Renal cortical epithelial cell (primary cell): ENCODE measurements around the gene S100A2. TPM values are rescaled to one million over a fixed set of nuclear protein-coding genes. Genes with fewer than 3 reads are reported as not detected.

Source experiments
- DNase-seq: peaks from one replicate; pipeline ENCODE4 v3.0.0-alpha.2; 2011; ENCODE audit warnings: low read depth
- total RNA-seq: library from RNA; depleted of rRNA; stranded (reverse); fragments of >200 nt; gene quantifications from 2 replicates; pipeline ENCODE4 v1.2.3, GENCODE V29; 2014

S100A2 gene
- total RNA-seq = 37.9 and 392 TPM in 2 replicates

GRCh38 chr1:153565529-153566374 is at the start of gene S100A2:
TSS of gene S100A2 (minus strand) at chr1:153565844. CDS start at chr1:153563877, 1,967 bp downstream.
- peak; percentile 96 for DNase-seq

- no peak for DNase-seq
These were observed 49.8 kb upstream of the S100A2 start for GRCh38 chr1:153615406-153615805.

GRCh38 chr1:153614906-153615305 is 49.3 kb upstream of the S100A2 start:
- DNase-seq = no peak

GRCh38 chr1:153614189-153614900 is 48.7 kb upstream of the S100A2 start:
- DNase-seq = no peak

GRCh38 chr1:153613406-153613805 is 47.8 kb upstream of the S100A2 start:
- no peak for DNase-seq

- DNase-seq = peak; percentile 71
These were observed 47.2 kb upstream of the S100A2 start, which contains the start of gene S100A16 for GRCh38 chr1:153612755-153613331. TSS of gene S100A16 (minus strand) at chr1:153613137. CDS start at chr1:153608151, 4,986 bp downstream.

- DNase-seq = no peak
These were observed 46.6 kb upstream of the S100A2 start for GRCh38 chr1:153612111-153612754.

- peak; percentile 50 for DNase-seq
These were observed 45.7 kb upstream of the S100A2 start for GRCh38 chr1:153611356-153611755.

- DNase-seq = peak; percentile 68
These were observed 45.2 kb upstream of the S100A2 start for GRCh38 chr1:153610811-153611301.

GRCh38 chr1:153610334-153610733 is 44.7 kb upstream of the S100A2 start:
- peak; percentile 34 for DNase-seq

GRCh38 chr1:153609585-153609907 is 43.9 kb upstream of the S100A2 start:
- DNase-seq = no peak

GRCh38 chr1:153608742-153609584 is 43.3 kb upstream of the S100A2 start:
- peak; percentile 96 for DNase-seq

- DNase-seq = no peak
These were observed 42.5 kb upstream of the S100A2 start for GRCh38 chr1:153608089-153608682.

GRCh38 chr1:153607381-153607780 is 41.7 kb upstream of the S100A2 start:
- no peak for DNase-seq

- no peak for DNase-seq
These were observed 40.5 kb upstream of the S100A2 start for GRCh38 chr1:153606194-153606593.

GRCh38 chr1:153602749-153603148 is 37.1 kb upstream of the S100A2 start:
- DNase-seq = no peak

GRCh38 chr1:153599847-153600246 is 34.2 kb upstream of the S100A2 start:
- no peak for DNase-seq

GRCh38 chr1:153598309-153599172 is 32.9 kb upstream of the S100A2 start:
- DNase-seq = no peak

- DNase-seq = peak; percentile 74
These were observed 31.6 kb upstream of the S100A2 start for GRCh38 chr1:153597206-153597605.

- no peak for DNase-seq
These were observed 27.1 kb upstream of the S100A2 start for GRCh38 chr1:153592748-153593147.
